ENCODE results near the gene ADAMTSL3.

- TF ChIP-seq POLR2A (IDR thresholded peaks at IDR 0.05) (no peak), CTCF (IDR thresholded peaks at IDR 0.05) (no peak)
Observed at GRCh38 chr15:83970295-83970890, 316.5 kb downstream of the ADAMTSL3 start.

Measured in lower leg skin (tissue), 3 donors.